Mucosa of gallbladder (tissue), 1 donor: ENCODE data around the gene INCA1. TPM values are rescaled to one million over a fixed set of nuclear protein-coding genes. Genes with fewer than 3 reads are reported as not detected.
A peak's percentile ranks its signal among the peaks of the same experiment; 100 is the strongest.
"Not testable (repeated sequence)": the region's sequence is repeated elsewhere in the genome, so short reads cannot be mapped to it uniquely, and the experiment has no call there.

ENCODE experiments used
- DNase-seq: peaks from one replicate; pipeline ENCODE4 v3.0.0-alpha.2; 2020; ENCODE audit warnings: low spot score
- total RNA-seq: library from RNA; stranded (reverse); gene quantifications from one replicate; pipeline ENCODE4 v1.2.1, GENCODE V29; 2021
- donor health status: DM: no; HTN: no; CAD: no.

The INCA1 gene
- 1.4 TPM for total RNA-seq

GRCh38 chr17:4997302-4998026 is at the start of gene INCA1, which contains the start of gene KIF1C:
Gene INCA1 (minus strand): TSS chr17:4997522. CDS start chr17:4994437, 3,085 bp downstream.
Gene KIF1C (plus strand): TSS chr17:4997950. CDS start chr17:5000247, 2,297 bp downstream.
- DNase-seq, result peak; percentile 94

DNA sequence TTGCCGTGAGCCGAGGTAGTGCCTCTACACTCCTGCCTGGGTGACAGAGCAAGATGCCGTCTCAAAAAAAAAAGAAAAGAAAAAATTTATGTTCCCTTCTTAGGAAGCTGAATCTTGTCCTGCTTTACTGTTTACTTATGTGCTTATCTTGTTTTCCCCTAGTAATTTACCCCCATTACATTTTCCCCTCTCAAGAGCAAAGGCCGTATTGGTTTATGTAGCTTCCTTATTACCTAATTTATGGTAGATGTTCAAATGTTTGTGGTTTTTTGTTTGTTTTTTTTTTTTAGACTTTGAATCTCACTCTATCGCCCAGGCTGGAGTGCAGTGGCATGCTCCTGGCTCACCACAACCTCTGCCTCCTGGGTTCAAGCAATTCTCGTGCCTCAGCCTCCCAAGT is 48.2 kb upstream of the INCA1 start:
- DNase-seq, result no peak

DNA sequence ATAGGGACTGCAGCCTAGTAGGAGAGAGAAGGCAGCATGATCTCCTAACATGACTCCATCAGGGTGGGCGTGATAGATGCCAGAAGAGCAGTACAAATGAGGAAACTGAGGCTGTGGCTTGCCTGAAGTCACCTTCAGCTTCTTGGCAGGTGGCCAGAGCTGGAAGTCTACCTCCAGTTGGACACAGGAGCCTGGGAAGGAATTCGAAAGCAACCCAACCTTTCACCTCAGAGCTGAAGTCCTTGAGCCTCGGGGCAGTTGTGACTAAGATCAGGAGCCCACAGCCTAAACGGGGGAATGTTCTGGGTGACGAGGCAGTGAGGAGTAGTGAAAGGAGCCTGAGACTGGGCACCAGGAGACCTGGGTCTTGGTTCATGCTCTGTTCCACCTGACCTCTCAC is 47.3 kb upstream of the INCA1 start:
- DNase-seq, result no peak

GRCh38 chr17:5043524-5043923 is 46.2 kb upstream of the INCA1 start:
- no peak for DNase-seq

- no peak for DNase-seq
These were observed 45.1 kb upstream of the INCA1 start for GRCh38 chr17:5042157-5043022.

GRCh38 chr17:5035315-5035714 is 38.0 kb upstream of the INCA1 start, which contains the start of gene SLC52A1:
Gene SLC52A1 (minus strand): TSS chr17:5035426. CDS start chr17:5034606, 820 bp downstream.
- DNase-seq, result no peak

DNA sequence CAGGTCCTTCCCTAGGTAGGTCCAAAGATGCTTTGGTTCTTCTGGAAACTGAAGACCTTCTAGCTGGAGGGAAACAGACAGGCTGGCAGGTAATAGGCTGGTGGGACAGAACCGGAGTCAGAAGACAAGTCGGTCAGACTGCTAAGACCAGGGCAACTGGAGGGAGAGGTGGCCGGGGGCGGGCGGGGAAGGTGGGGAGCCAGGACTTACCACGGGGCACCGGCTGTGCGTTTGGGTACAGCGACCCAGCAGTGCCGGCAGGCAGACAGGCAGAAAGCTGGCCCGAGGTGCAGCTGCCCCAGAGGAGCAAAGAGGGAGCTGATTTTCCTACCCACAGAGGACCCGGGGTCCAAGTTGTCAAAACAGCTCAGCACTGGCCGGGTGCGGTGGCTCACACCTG is 37.3 kb upstream of the INCA1 start:
- no peak for DNase-seq

DNA sequence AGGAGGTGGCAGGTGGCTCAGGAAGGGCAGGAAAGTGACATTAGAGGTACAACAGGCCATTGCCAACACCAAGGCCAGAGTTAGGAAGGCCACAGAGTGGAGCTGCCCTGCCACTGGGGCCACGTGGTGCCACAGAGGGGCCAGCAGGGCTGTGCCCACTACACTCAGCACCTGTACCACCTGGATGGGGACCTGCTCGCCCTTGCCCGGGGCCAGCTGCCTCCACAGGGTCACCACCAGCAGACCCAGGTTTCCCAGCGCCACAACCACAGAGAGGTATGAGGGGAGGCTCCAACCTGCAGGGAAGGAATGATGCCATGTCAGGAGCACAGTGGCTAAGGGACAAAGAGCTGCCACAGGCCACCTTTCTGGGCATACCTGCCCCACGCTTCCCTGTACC is 36.7 kb upstream of the INCA1 start:
- DNase-seq, result no peak

DNA sequence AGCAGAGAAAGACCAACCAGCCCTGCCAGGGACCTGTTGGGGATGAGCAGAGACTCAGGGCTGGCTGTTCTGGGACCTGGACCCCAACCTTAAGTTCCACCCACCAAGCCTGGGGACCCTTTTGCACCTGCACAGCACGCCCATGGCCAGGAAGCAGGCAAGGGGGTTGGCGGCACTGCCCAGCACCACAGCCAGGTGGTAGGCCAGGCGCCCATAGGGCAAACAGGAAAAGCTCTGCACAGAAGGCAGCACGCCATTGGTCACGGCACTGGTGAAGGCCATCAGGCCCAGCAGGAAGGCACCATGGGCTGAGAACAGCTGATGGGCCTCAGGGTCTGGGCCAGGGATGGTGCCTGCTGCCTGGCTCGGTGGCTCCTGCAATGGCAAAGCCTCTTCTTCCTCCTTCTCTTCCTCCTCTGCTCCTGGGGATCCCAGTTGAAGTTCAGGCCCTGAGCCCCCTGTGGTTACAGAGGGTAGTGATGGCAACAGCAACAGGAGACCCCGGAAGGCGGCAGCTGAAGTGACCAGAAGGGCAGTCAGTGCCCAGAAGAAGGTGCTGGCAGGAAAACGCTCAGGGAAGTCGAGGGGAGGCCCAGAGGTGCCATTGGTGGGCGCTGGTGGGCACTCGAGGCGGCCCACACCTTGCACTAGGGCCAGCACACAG is 36.2 kb upstream of the INCA1 start:
- no peak for DNase-seq

- no peak for DNase-seq
These were observed 35.5 kb upstream of the INCA1 start for GRCh38 chr17:5032865-5033264.

- DNase-seq, result peak; percentile 81
These were observed 34.2 kb upstream of the INCA1 start for GRCh38 chr17:5031365-5032082.

- not testable (repeated sequence) for DNase-seq
These were observed 32.8 kb upstream of the INCA1 start for GRCh38 chr17:5030168-5030567.

GRCh38 chr17:5027916-5028315 is 30.6 kb upstream of the INCA1 start:
- no peak for DNase-seq

- no peak for DNase-seq
These were observed 30.0 kb upstream of the INCA1 start for GRCh38 chr17:5027299-5027698.

GRCh38 chr17:5024604-5025003 is 27.3 kb upstream of the INCA1 start:
- DNase-seq, result no peak

DNA sequence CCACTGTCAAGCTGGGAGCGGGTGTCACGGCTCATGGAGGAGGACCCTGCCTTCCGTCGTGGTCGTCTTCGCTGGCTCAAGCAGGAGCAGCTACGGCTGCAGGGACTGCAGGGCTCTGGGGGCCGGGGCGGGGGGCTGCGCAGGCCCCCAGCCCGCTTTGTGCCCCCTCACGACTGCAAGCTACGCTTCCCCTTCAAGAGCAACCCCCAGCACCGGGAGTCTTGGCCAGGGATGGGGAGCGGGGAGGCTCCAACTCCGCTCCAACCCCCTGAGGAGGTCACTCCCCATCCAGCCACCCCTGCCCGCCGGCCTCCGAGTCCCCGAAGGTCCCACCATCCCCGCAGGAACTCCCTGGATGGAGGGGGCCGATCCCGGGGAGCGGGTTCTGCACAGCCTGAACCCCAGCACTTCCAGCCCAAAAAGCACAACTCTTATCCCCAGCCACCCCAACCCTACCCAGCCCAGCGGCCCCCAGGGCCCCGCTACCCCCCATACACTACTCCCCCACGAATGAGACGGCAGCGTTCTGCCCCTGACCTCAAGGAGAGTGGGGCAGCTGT is 26.3 kb upstream of the INCA1 start:
- no peak for DNase-seq

- no peak for DNase-seq
These were observed 24.9 kb upstream of the INCA1 start for GRCh38 chr17:5022171-5022711.

- DNase-seq, result no peak
These were observed 23.2 kb upstream of the INCA1 start for GRCh38 chr17:5020502-5021023.

DNA sequence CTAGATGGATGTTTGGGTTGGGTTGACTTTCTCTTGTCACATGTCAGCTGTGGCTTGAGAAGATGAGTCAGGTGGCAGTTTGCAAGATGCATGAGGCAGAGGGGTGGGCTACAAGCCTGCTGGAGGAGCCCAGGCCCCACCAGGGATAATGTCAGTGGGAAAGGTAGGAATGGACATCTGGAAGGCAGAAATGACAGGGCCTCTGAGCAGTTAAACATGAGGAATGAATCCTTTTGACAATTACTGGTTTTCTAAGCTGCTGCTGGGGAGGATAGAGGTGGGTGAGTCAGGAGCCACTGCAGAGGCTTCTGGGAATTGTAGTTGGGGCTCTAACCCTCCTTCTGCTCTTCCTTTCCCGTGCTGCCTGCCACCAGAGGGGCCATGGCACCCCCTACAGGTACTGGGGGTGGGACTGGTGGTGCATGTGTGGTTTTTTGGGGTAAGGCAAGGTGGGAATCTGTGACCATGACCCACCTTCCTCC is 22.2 kb upstream of the INCA1 start:
- DNase-seq, result no peak

GRCh38 chr17:5014357-5014756 is 17.0 kb upstream of the INCA1 start:
- no peak for DNase-seq

- no peak for DNase-seq
These were observed 14.6 kb upstream of the INCA1 start for GRCh38 chr17:5011928-5012327.
